Measurements from ENCODE around the gene CDH18.
"Not testable (repeated sequence)": the region's sequence is repeated elsewhere in the genome, so short reads cannot be mapped to it uniquely, and the experiment has no call there.

Gene CDH18

DNA sequence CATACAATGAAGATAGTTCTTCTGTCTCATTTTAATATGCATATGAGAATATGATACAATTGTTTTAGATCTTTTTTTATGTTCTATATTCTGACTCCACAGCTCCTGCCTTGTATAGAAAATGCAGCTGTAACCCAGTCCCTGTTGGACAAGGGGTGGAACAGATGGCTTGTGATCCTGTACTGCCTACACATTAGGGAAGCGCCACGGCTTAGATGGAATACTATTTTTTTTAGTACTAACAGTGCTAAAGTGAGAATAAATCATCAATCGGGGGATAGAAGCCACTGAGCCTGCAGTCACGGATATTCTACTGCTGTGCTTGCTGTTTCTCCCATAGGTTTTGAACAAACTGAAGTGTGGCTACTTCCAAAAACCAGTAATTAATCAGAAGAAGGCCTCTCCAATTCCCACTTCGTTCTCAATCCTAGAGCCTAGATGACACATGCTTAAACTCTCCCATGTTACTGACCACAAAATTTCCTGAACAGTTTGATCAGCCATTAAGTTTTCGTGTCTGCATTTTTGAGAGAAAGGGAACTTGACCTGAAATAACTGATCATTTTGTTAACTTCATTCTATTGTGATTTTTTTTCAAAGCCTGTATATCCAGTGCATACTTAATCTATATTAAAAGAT, 150.3 kb downstream of the CDH18 start:
- H3K4me3 ChIP-seq (ENCODE audit: low read depth, low read length) = no peak overlapping the region
- no peak for TF ChIP-seq CTCF (IDR thresholded peaks at IDR 0.05; ENCODE audit: low read depth, low read length)

GRCh38 chr5:19835442-19835841, 152.6 kb downstream of the CDH18 start:
- TF ChIP-seq CTCF (IDR thresholded peaks at IDR 0.05; ENCODE audit: low read depth, low read length) = no peak
- H3K4me3 ChIP-seq (ENCODE audit: low read depth, low read length) = no peak overlapping the region

GRCh38 chr5:19812720-19813119, 175.3 kb downstream of the CDH18 start:
- H3K4me3 ChIP-seq (ENCODE audit: low read depth, low read length) = not testable (repeated sequence)

DNA sequence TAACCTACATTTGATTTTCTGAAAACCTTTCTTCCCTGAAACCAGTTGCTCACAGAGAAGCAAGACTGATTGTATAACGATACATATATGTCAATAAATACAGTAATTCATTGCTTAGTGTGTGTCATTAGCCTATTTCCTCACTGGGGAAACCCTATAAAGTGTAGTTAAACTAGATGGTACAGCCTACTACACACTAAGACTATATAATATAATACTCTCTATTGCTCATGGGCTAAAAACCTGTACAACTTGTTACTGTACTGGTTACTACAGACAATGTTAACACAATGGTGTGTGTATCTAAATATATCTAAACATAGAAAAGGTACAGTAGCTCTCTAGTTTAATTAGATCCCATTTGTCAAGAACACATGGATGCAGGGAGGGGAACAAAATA, 181.2 kb downstream of the CDH18 start:
- H3K4me3 ChIP-seq (ENCODE audit: low read depth, low read length) = no peak overlapping the region
- TF ChIP-seq CTCF (IDR thresholded peaks at IDR 0.05; ENCODE audit: low read depth, low read length) = no peak

DNA sequence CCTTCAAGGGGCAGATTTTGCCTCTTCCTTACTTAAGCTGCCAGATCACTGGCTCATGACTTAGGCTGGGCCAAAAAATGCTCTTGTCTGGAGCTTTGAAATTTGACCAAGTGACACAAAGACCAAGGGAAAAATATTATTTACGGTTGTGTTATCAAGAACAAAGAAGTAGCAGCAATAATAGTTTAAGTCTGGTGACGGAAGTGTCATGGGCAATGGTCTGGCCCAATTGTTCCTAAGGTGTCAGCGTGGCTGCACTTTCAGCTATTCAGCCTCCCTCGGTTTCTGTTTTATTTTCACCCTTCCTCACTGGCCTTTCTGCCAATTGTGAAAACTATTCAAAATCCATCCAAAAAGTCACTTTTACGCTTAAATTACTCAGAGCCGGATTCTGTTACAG, 185.3 kb downstream of the CDH18 start:
- no peak overlapping the region for H3K4me3 ChIP-seq (ENCODE audit: low read depth, low read length)
- no peak for TF ChIP-seq CTCF (IDR thresholded peaks at IDR 0.05; ENCODE audit: low read depth, low read length)

DNA sequence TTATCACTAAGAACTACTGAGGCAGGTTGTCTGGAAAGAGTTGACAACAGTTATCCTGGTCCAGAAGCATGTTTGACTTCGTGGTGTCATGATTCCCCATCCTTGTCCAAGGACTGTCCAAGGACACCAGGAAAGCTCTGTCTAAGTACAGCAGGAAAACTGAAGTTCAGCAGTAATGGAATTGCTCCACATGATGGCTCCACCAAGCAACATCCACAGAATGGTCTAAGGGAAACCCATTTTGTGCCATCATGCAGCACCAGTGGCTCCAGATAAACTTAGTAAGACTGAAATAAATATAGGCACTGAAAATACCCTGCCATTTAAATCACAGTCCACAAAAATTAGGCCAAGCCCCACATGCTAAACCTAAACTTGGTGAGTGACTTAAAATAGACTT, 192.8 kb downstream of the CDH18 start:
- TF ChIP-seq CTCF (IDR thresholded peaks at IDR 0.05; ENCODE audit: low read depth, low read length) = no peak

DNA sequence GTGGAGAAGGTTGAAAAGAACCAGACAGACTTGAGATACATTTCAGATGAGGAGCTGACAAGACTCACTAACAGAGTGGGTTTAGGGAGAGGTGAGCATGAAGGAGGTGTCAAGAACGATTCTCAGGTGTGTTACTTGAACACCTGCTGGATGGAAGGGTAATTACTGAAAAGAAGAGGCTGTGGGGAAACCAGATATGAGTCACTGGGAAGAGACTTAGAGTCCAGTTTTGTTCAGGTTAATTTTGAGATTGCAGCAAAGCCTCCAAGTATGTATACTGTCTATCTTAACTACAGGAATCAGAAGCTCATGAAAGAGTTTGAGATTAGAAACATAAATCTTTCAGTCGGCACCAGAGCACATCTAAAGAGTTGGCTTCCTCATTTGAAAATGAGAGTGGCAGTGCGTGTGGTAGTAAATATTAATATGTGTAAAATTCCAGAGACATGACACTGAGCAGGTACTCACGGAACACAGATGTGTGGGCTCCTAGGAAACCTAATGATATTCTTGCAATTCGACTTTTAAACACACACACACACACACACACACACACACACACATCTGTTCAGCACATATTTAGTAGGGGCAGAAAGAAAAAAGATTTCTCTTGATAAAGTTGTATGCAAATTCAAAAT, 197.1 kb downstream of the CDH18 start:
- no peak for TF ChIP-seq CTCF (IDR thresholded peaks at IDR 0.05; ENCODE audit: low read depth, low read length)
- H3K4me3 ChIP-seq (ENCODE audit: low read depth, low read length) = no peak overlapping the region

More for the DNA sequence above, 192.8 kb downstream of the CDH18 start:
- no peak overlapping the region for H3K4me3 ChIP-seq (ENCODE audit: low read depth, low read length)

GRCh38 chr5:19782566-19782965, 205.4 kb downstream of the CDH18 start:
- no peak overlapping the region for H3K4me3 ChIP-seq (ENCODE audit: low read depth, low read length)
- TF ChIP-seq CTCF (IDR thresholded peaks at IDR 0.05; ENCODE audit: low read depth, low read length) = no peak
